HG03159 (cell line): ENCODE data around the gene NAV2.

Source experiments
- ATAC-seq: cut with Tn5 transposase; IDR thresholded peaks from one replicate; pipeline ENCODE4 v1.9.1; 2021; ENCODE audit warnings: mild to moderate bottlenecking, moderate library complexity; ENCODE audit not compliant: unreplicated experiment

Gene NAV2

DNA sequence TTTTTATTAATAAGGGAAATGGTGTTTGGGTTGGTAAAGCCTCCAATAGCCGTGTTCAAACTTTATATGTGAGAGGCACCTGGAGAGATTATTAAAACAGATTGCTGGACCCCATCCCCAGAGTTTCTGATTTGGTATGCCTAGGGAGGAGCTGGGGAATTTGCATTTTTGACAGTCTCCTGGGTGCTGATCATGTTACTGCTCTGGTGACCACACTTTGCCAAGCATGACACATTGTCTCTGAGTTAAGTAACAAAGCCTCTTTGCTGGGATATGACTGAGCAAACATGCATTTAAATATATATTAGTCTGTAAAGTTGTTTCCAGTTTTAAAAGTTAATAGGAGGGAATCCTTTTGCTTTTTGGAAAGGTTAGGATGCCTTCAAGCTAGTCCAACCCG, 140.4 kb downstream of the NAV2 start:
- no peak for ATAC-seq

DNA sequence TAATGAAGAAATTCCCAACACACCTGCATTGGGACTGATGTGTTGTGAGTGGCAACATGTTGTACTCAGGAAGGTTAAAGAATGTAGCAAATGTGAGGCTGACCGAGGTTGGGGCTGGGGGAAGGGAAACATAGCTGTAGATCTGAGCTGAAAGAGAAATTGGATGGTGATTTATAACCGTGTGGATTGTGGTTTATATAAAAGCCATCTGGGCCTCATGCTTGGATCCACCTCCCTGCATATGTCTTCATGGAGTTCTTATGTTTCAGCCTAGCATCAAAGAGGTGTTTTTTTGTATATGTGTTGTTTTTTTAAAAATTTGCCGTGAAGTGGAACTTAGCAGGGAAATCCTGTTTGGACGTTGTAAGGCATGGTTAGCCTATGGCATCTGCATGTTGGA, 141.3 kb downstream of the NAV2 start:
- ATAC-seq = no peak

DNA sequence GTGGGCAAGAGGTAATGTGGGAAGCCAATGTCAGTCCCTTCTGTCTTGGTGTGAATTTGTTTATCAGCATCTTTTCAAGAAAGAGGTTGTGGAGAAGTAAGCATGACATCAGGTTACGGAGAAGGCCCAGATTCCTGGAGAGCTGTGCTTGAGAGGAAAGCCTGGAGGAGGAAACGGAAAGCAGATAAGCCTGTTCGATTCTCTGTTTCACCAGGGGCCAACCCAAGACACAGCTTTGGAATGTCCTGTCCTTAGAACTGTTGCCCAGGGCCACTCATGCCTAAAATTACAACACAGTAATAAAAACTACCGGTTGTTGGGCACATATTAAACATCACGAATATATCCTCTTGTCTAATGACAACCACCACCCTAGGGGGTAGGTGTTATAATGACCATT, 148.5 kb downstream of the NAV2 start:
- no peak for ATAC-seq

DNA sequence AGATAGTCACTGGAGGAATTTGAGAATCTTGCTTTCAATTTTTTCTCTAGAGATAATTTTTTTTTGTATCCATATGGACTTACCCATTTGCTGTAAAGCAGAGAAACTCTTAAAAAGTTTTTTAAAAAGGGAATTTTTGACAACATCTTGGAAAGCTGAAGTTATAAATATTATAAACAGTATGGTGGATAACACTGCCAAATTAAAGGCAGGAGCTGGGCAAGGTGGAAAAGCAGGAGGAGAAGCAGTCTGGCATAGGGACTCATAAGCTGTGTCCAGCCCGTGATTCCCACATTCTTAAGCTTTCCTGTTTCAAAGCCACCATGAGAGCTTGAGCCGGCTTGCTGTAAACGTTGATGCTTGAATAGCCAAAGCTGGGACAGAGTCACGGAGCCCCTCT, 149.5 kb downstream of the NAV2 start:
- ATAC-seq = no peak

DNA sequence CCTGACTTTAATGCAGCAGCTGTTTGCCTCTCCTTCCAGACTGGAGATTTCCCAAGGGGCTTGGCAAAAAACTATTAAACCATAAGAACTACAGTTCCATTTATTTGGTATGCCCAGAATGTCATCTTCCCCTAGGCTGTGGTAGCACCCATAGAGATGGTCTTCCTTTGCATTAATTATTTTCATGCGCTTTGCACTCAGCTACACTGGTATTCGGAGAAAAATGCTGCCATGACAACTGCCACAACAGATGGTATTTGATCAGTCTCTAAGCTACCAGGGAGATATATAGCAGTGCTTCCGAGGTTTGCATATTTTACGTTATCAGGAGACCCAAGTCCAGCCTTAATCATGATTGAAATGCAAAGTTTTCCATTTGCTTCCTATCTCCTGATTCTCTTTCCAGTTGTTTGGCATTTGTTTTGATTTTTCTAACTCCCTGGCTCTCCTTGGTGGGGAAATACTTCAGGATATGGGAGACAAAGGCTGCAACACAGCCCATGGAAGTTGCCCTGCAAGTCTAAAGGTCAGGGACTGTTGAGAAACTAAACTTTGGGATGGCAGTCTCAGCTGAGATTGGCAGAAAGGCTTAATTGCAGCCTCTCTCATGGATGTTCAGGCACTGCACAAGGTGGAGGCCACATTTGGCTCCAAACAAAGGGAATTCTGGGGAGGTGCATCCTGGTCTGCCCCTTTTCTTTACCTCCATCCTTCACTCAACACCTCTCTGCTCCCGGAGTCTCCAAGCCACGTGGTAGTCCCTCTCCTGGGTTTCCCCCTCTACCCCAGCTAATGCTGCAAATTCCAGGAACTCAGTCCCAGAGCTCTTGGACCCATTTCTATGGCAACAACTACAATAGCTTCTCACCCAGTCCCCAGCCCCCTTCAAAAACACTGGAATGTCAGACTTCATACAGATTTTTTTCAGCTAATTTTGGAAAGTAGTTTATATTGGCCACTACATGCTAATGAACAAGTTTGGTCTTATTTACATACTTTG, 151.8 kb downstream of the NAV2 start:
- no peak for ATAC-seq

DNA sequence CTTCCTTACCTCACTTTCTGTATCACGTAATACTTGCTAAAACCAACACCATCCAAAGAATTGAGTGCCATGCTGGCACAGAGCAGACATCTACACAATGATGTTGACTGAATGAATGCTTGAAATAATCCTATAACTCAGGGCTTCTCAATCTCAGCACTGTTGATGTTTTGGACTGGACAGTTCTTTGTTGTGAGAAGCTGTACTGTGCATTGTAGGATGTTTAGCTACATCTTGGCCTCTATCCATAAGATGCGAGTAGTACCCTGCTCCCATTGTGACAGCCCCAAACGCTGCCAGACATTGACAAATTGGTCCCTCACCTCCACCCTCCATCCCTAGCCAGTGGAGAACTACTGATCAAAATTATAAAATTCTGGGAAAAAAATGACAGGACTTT, 153.4 kb downstream of the NAV2 start:
- ATAC-seq = no peak

DNA sequence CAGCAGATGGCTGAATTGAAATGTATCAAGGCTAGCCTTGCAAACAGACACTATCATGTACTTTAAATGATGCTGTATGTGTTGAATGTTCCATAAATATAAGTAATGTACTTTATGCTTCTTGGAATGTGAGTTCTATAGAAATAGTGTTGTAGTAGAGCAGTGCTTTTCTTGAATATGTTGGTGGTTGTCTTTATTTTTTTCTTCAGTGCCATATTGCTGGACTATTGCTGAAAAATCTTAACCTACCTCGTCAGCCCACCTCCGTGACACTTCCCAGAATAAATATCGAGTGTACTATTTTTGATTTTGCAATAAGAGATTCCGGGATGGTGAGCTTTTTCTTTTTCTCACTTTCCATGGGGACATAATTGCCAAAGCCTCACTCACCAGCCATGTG, 153.9 kb downstream of the NAV2 start:
- ATAC-seq = no peak

- ATAC-seq = no peak
Observed at GRCh38 chr11:19867064-19867463, 154.4 kb downstream of the NAV2 start.

DNA sequence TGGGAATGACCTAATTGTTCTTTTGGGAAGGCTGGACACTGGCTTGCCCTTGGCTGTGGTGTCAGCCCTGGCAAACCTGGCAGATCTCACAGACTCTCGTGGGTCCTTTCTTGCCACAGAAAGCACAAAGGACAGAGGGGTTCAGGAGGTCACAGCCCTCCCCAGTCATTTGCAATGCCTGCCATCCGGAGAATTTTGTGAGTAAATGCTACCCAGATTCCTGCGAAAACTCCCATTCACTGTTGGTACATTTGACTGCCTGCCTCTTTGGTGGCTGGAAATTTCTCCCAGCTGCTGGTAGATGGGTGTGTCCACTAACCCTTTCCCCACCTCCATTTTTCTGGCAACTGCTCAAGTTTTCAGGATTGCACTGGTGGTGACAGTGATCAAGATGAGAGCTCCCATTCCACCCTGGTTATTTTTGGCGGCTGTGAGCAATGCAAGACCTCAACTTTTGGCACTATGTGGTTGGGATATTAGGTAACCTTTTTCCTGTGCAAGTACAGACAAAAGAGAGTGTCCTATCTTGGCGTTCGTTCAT, 155.7 kb downstream of the NAV2 start:
- ATAC-seq = no peak

- no peak for ATAC-seq
Observed at GRCh38 chr11:19868871-19869270, 156.2 kb downstream of the NAV2 start.

DNA sequence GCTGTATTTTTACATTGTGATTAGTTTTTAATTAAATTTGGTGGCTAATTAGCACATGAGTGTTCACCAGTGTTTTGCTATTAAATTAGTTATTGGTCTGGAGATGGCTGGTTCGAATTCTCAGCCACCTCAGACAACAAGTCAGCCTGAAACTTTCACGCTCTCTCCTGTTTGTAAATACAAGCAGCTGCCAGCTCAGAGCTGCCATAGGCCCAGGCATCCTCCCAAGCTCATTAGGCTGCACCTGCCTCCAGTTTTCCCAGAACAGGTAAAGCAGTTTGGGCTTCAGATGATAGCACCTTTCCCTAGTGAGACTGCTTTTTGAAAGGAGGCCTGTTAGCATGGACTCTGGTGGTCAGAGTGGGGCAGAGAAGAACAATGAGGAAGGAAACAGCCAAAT, 156.8 kb downstream of the NAV2 start:
- ATAC-seq = no peak

DNA sequence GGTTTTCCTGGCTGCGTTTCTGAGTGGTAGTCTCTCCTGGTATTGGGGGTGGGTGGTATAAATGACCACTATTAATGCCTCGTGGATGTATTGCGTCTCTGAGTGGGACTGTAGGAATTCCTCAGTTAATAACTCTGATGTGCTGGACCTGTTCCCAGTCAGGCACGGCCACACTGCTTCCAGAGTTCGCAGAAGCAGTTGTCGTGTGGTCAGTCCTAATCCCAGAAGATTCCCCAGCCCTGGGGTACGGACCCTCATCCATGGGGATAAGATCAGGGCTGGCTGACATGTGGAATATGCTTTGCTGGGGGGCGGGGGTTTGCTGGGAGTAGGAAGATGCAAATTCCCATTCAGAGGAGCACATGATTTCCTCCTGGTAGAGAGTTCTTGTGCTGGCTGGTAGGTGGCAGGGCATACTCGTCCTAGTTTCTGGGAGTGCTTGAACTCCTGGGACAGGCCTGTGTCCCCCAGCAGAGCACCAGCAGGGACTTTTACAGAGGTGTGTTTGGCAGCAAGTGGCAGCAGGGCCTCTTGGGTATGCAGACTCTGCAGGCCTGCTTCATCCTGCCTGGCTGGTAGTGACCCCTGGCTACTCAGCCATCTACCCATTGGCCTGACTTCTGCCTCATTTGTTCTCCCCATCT, 157.4 kb downstream of the NAV2 start:
- ATAC-seq = no peak

DNA sequence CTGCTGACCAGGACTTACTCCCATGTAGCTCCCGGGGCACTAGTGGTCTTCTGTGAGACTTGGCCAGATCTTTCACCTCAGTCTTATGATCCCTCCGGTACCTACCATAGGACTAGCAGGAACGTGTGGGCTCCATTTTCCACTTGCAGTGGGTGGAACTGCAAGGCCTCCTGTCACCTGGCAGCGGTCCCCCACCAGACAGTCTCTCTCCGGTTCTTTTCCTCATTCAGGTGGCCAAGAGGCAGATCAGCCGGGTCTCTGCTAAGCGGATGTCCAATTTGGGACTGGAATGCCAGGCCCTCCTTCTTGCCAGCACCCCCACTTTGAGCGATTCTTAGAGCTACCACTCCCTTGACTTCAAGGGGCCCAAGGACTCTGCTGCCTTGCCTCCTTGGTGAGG, 158.9 kb downstream of the NAV2 start:
- ATAC-seq = no peak

DNA sequence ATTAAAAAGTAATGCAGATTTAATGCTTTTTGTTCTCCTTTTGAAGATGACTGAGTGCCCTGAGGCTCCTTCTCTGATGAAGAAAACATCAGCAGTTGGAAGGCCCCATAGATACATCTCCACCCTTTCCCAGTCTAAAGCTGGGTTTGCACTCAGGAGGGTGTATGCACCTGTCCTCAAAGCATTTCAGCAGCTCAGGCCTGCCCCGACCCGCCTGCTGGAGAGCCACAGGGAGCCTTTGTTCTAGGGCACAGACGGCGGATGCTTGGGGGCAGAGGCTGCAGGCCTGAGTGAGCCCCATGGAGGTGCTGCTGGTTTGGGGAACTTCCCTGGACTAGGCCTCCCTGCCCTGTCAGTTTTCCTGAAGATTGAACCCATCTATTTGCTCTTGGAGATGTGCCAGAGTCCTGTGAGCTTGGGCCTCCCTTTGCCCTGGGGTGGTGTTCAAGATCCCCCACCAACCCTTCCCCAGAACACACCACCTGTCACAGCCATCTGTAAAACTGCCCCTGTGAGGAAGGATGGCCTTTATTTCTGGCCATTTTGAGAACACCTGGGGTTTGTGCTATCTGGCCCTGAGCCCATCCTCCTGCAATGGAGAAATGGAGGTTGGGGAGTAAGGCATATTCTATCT, 160.0 kb downstream of the NAV2 start:
- no peak for ATAC-seq

DNA sequence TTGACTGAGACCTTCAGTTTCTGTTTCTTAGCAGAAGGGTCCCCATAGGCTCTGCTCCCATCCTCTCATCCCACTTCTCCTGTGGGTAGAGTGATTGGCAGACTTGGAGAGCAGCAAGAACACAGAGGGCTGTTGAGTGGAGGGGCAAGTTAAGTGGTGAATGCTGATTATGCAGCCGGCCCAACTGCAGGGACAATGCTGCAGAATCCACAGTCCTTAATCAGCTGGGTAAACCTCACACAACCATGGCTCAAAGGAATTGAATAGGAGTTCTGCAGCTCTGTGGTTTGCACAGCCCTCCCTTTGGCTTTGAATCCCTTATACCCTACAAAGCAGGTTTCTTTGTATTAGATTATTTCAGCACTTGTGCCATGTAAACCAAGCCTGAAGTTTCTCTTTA, 161.1 kb downstream of the NAV2 start:
- no peak for ATAC-seq

DNA sequence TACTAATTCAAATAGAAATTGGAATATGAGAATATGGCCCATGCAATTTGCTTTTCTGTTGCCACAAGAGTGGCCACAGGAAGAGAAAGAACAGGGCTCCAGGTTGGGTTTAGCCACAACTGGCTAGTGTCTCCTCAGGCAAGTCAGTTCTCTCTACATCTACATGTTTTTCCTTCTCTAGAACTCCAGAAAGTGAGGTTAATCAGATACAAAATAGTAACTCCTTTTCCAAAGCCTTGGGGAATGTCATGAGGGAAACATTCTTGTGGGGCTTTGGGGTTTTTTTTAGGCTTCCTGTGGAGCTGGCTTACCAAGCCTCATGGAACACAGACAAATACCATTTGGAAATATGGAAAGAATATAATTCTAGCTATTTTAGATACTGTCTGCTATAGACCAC, 161.6 kb downstream of the NAV2 start:
- ATAC-seq = no peak

GRCh38 chr11:19876750-19877149, 164.1 kb downstream of the NAV2 start:
- ATAC-seq = no peak

GRCh38 chr11:19878520-19878919, 165.9 kb downstream of the NAV2 start:
- ATAC-seq = no peak

DNA sequence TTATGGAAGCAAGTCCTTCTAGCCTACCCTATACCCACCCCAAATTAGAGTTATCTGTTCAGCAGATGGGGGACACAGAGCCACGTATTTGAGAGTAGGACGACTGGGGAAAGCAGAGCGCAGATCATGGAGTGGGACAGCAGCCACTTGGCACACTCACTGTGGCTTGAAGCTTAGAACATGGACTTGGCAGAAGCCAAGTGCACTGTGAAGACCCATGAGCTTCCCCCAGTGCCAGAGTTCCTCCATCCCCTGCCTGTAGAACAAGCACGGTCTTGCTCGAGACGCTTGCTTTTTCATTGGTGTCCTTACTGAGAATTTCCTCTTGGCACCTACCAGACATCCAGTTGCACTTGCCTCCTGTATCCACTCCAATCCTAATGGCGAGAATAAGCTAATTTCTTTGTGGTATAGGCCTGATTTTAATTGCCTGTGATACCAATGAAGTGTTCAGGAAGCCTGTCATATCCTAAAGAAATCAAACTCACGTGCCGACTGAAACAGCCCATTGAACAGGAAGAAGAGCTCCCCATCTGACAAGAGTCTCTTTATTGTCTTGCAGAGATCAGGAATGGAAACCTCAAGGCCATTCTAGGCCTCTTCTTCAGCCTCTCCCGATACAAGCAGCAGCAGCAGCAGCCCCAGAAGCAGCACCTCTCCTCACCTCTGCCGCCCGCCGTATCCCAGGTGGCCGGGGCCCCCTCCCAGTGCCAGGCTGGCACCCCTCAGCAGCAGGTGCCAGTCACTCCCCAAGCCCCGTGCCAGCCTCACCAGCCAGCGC, 166.9 kb downstream of the NAV2 start:
- no peak for ATAC-seq

DNA sequence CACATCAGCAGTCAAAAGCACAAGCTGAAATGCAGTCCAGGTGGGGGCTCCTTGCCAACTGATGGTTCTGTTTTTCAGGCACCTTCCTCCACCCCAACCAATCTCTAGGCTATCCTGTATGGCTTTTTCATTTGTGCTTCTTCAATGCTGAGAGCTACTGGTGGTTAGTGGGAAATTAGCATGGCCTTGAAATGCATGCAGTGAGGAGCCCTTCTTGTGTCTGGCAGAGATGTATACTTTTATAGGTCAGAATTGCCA, 167.4 kb downstream of the NAV2 start:
- ATAC-seq = no peak

DNA sequence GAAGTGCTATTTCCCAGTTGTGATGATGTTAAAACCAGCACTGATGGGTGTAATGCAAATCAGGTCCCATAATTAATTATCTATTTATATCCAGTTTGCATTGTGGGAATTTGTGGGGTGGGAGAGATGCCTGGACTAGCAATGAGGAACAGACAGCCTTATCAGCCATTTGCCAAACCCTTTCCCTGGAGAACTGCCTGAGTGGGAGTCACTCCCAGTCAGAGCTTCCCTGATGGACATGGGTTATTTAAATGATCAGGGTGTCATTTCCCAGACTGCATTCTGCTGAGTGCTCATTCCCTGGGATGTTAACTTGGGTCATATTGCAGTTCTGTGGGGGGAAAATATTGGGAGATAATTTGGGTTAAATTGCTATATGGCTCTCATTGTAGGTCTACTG, 168.5 kb downstream of the NAV2 start:
- no peak for ATAC-seq
